T-helper 17 cell (primary cell): ENCODE measurements around the gene ZNF230. TPM values are rescaled to one million over a fixed set of nuclear protein-coding genes. Genes with fewer than 3 reads are reported as not detected.

ENCODE experiments used
- ATAC-seq: fragments of 150-1000 bp; cut with Tn5 transposase; 2 replicates; pipeline ENCODE4 v1.10.0; 2021; ENCODE audit warnings: mild to moderate bottlenecking, moderate library complexity
- DNase-seq, 3 donors: peaks; one replicate each; pipeline versions ENCODE4 v3.0.0 to v3.0.0-alpha.2; 2020 to 2021
- H3K9me3 ChIP-seq: one replicate; pipeline ENCODE4 v1.7.0; 2013; ENCODE audit warnings: low read length, mild to moderate bottlenecking; ENCODE audit not compliant: control insufficient read depth, poor library complexity, severe bottlenecking
- H3K27ac Mint-ChIP-seq: one replicate; pipeline ENCODE4 v1.8.0; 2022; ENCODE audit warnings: mild to moderate bottlenecking, moderate library complexity, mixed read lengths
- H3K27me3 Mint-ChIP-seq: one replicate; pipeline ENCODE4 v1.8.0; 2022; ENCODE audit warnings: mixed read lengths
- H3K36me3 Mint-ChIP-seq: one replicate; pipeline ENCODE4 v1.8.0; 2022; ENCODE audit warnings: low read depth, mixed read lengths
- H3K4me1 Mint-ChIP-seq: one replicate; pipeline ENCODE4 v1.8.0; 2022; ENCODE audit warnings: mild to moderate bottlenecking, mixed read lengths
- H3K4me3 Mint-ChIP-seq: one replicate; pipeline ENCODE4 v1.8.0; 2022; ENCODE audit warnings: mild to moderate bottlenecking, moderate library complexity, mixed read lengths
- total RNA-seq, 4 donors: library from RNA in 2 of 4; stranded (reverse) in 2 of 4; gene quantifications; one replicate each; pipeline ENCODE4 v1.2.3 and lab custom pipeline; 2022 to 2026

Gene ZNF230
- total RNA-seq, 2 donors from 2014 or later, result 2.0 to 2.6 TPM

DNA sequence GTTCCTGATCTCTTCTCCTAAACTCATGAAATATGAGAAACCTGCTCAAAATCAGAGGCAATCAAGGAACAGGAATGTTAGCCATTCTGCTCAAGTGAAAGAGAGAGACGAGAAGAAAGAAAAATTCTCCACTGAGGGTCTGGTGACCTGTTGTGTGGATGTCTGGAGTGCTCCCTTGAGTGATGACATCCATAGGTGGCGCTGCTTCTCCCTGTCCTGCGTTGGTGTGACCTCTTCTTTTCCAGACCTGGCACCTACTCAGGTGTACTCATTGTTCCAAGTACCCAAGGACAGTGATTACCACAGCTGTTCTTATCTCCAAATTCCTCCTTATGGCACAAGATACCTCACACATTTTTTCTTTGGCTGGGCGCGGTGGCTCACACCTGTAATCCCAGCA lies 53.1 kb downstream of the ZNF230 start:
- Mint-ChIP-seq H3K4me3 (no peak overlapping the region), H3K4me1 (no peaks in the 10 kb centered on the region), H3K27me3 (no peaks in the 10 kb centered on the region), H3K36me3 (peaks cover 9% of the 10 kb centered on the region), H3K27ac (no peak overlapping the region)
- no peak for ATAC-seq
- H3K9me3 ChIP-seq, result peaks cover 8% of the 10 kb centered on the region
- no peak for DNase-seq

DNA sequence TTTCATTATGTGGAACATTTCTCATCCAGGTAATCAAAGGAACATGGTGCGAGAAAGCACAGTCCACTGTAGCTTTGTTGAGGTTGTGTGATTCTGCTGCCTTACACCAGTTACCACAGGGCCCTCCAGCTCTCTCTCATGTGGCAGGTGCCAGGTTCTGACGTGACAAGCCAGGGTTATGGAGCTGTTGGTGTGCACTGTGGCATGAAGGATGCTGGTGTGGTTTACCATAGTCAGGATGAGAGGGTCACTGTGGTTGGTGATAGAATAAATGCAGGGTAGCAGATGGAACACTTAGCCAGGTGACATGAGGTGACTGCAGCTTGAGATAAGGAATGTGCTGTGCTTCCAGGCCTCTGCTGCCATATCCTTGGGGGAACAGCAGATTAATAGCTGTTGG lies 56.5 kb downstream of the ZNF230 start:
- H3K9me3 ChIP-seq, result peaks cover 11% of the 10 kb centered on the region
- H3K36me3 Mint-ChIP-seq, result peaks cover 9% of the 10 kb centered on the region
- no peak overlapping the region for H3K4me3 Mint-ChIP-seq
- H3K4me1 Mint-ChIP-seq, result no peaks in the 10 kb centered on the region
- no peak for ATAC-seq
- DNase-seq, result no peak
- H3K27me3 Mint-ChIP-seq, result no peaks in the 10 kb centered on the region
- no peak overlapping the region for H3K27ac Mint-ChIP-seq

DNA sequence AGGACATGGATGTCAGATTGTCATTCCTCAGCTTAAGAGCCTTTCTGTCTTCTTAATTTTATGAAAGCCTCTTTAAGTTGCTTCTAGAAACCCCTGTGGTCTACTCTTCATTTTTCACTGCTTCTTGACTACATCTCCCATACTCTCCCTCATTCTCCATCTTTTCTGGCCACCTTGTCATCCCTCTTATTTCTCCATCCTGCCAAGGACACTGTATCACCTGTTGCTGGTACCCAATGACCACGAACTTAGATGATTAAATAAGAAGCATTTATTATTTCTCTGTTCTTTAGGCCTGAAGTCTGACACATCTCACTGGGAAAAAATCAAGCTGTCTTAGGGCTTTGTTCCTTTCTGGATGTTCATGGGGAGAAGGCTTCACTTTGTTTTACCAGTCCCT lies 58.3 kb downstream of the ZNF230 start:
- Mint-ChIP-seq H3K27ac (no peak overlapping the region), H3K36me3 (peaks cover 11% of the 10 kb centered on the region), H3K4me3 (no peak overlapping the region), H3K4me1 (no peaks in the 10 kb centered on the region), H3K27me3 (no peaks in the 10 kb centered on the region)
- ATAC-seq (no peak), DNase-seq (no peak)
- peaks cover 11% of the 10 kb centered on the region for H3K9me3 ChIP-seq

Other genes with a start within 250 kb of the ZNF230 start
- gene SMG9, start 248.0 kb upstream of the ZNF230 start, total RNA-seq, result 10 to 100 TPM; 35.6 to 44.4 TPM
- gene KCNN4, start 222.0 kb upstream of the ZNF230 start, total RNA-seq, result 10 to 100 TPM; 46.4 to 63.1 TPM
- under 1 TPM in 1 of 2 donors, not detected in 1; 0.45 TPM for gene LYPD5, start 200.5 kb upstream of the ZNF230 start, total RNA-seq
- 1 to 10 TPM; 4.4 to 6.9 TPM for gene ZNF283, start 175.6 kb upstream of the ZNF230 start, total RNA-seq
- 1 to 10 TPM in 1 of 2 donors, under 1 TPM in 1; 0.35 to 1.4 TPM for gene ZNF404, start 119.0 kb upstream of the ZNF230 start, total RNA-seq
- gene ZNF45, start 67.7 kb upstream of the ZNF230 start, total RNA-seq, result 10 to 100 TPM in 1 of 2 donors, 1 to 10 TPM in 1; 7.1 to 11.0 TPM
- under 1 TPM; 0.16 to 0.40 TPM for gene ZNF221, start 51.7 kb upstream of the ZNF230 start, total RNA-seq
- gene ZNF155, start 18.8 kb upstream of the ZNF230 start, total RNA-seq, result 1 to 10 TPM; 3.5 to 4.3 TPM
- 1 to 10 TPM; 3.0 to 4.0 TPM for gene ZNF222, start 22.4 kb downstream of the ZNF230 start, total RNA-seq
- gene ZNF223, start 49.1 kb downstream of the ZNF230 start, total RNA-seq, result 1 to 10 TPM in 1 of 2 donors, under 1 TPM in 1; 0.47 to 1.3 TPM
- gene ZNF284, start 69.2 kb downstream of the ZNF230 start, total RNA-seq, result 1 to 10 TPM; 1.6 to 1.9 TPM
- gene ZNF224, start 91.4 kb downstream of the ZNF230 start, total RNA-seq, result 10 to 100 TPM; 30.6 to 34.8 TPM
- 1 to 10 TPM in 1 of 2 donors, under 1 TPM in 1; 0.63 to 1.7 TPM for gene ZNF225, start 110.4 kb downstream of the ZNF230 start, total RNA-seq
- 1 to 10 TPM; 3.7 to 5.5 TPM for gene ZNF234, start 138.6 kb downstream of the ZNF230 start, total RNA-seq
- gene ZNF226, start 162.1 kb downstream of the ZNF230 start, total RNA-seq, result 10 to 100 TPM; 11.4 to 16.0 TPM
- 10 to 100 TPM; 11.8 to 22.5 TPM for gene ZNF227, start 209.6 kb downstream of the ZNF230 start, total RNA-seq